HG02943 (cell line): Measurements from ENCODE around the gene KRT84.

ENCODE experiments used
- ATAC-seq: cut with Tn5 transposase; IDR thresholded peaks from one replicate; pipeline ENCODE4 v1.9.1; 2021; ENCODE audit warnings: mild to moderate bottlenecking, low read depth, moderate library complexity; ENCODE audit not compliant: unreplicated experiment

KRT84 gene

GRCh38 chr12:52385226-52385702 lies at the start of gene KRT84:
Gene KRT84 (minus strand): TSS chr12:52385652. CDS start chr12:52385585, 67 bp downstream.
- ATAC-seq: no peak

- no peak for ATAC-seq
Observed at GRCh38 chr12:52434760-52435530, 49.5 kb upstream of the KRT84 start.

- ATAC-seq: no peak
Observed at GRCh38 chr12:52434081-52434733, 48.8 kb upstream of the KRT84 start, which contains the start of gene KRT75. Gene KRT75 (minus strand): TSS chr12:52434371. CDS start chr12:52434304, 67 bp downstream.

- no peak for ATAC-seq
Observed at GRCh38 chr12:52433501-52434080, 48.1 kb upstream of the KRT84 start.

GRCh38 chr12:52432559-52433207 lies 47.2 kb upstream of the KRT84 start:
- no peak for ATAC-seq

- ATAC-seq: no peak
Observed at GRCh38 chr12:52428121-52428520, 42.7 kb upstream of the KRT84 start.

GRCh38 chr12:52427083-52427482 lies 41.6 kb upstream of the KRT84 start:
- ATAC-seq: no peak

- no peak for ATAC-seq
Observed at GRCh38 chr12:52426034-52426433, 40.6 kb upstream of the KRT84 start.

GRCh38 chr12:52425466-52425865 lies 40.0 kb upstream of the KRT84 start:
- no peak for ATAC-seq

- ATAC-seq: no peak
Observed at GRCh38 chr12:52423661-52424500, 38.4 kb upstream of the KRT84 start.

GRCh38 chr12:52423035-52423434 lies 37.6 kb upstream of the KRT84 start:
- no peak for ATAC-seq

- ATAC-seq: no peak
Observed at GRCh38 chr12:52419656-52420055, 34.2 kb upstream of the KRT84 start.

- no peak for ATAC-seq
Observed at GRCh38 chr12:52418576-52419110, 33.2 kb upstream of the KRT84 start.

GRCh38 chr12:52417740-52418139 lies 32.3 kb upstream of the KRT84 start:
- no peak for ATAC-seq

- no peak for ATAC-seq
Observed at GRCh38 chr12:52416795-52417194, 31.3 kb upstream of the KRT84 start.

- no peak for ATAC-seq
Observed at GRCh38 chr12:52415870-52416750, 30.7 kb upstream of the KRT84 start.

- no peak for ATAC-seq
Observed at GRCh38 chr12:52414936-52415335, 29.5 kb upstream of the KRT84 start.

- no peak for ATAC-seq
Observed at GRCh38 chr12:52413782-52414345, 28.4 kb upstream of the KRT84 start.
